H1 (cell line): Measurements from ENCODE around the gene GMCL2. TPM values are rescaled to one million over a fixed set of nuclear protein-coding genes. Genes with fewer than 3 reads are reported as not detected.

Source experiments
- CTCF ChIA-PET: fragments of 300-600 bp; sonication (Branson Sonifier 250); formaldehyde crosslinking; loops from one replicate; lab custom pipeline; 2021; ENCODE audit not compliant: partially characterized antibody; lab: Charles Lee
- POLR2A ChIA-PET: fragments of 300-600 bp; sonication (Branson Sonifier 250); formaldehyde crosslinking; loops from one replicate; lab custom pipeline; 2021; ENCODE audit warnings: inconsistent platforms; ENCODE audit not compliant: partially characterized antibody; lab: Charles Lee
- DNase-seq, 2 experiments: peaks; one replicate each; pipeline versions ENCODE4 v3.0.0 to v3.0.0-alpha.2; 2010 to 2022; ENCODE audit warnings: low spot score in 2 of 2, low read depth in 1 of 2, mixed read lengths in 1 of 2
- FAIRE-seq: peaks from 2 replicates; lab custom pipeline; 2011; peaks lifted over from hg19 to GRCh38; lab: Jason Lieb, UNC
- H2AFZ ChIP-seq: 2 replicates; pipeline ENCODE4 v1.8.1; 2012; ENCODE audit warnings: low read length, inconsistent platforms
- H2AK5ac ChIP-seq: 2 replicates; pipeline ENCODE4 v1.6.1; 2013; ENCODE audit warnings: low read depth, low read length
- H2BK120ac ChIP-seq: replicated peaks from 2 replicates; pipeline ENCODE3; 2013; ENCODE audit warnings: low read depth, low read length, inconsistent platforms
- H2BK12ac ChIP-seq: 2 replicates; pipeline ENCODE4 v1.6.1; 2013; ENCODE audit warnings: low read depth, low read length
- H2BK15ac ChIP-seq: 2 replicates; pipeline ENCODE4 v1.6.1; 2013; ENCODE audit warnings: low read length
- H2BK20ac ChIP-seq: 2 replicates; pipeline ENCODE4 v1.6.1; 2013; ENCODE audit warnings: low read length
- H2BK5ac ChIP-seq: 2 replicates; pipeline ENCODE4 v1.6.1; 2013; ENCODE audit warnings: low read depth, low read length
- H3K14ac ChIP-seq: 2 replicates; pipeline ENCODE4 v1.6.1; 2013; ENCODE audit warnings: inconsistent platforms; ENCODE audit not compliant: insufficient read length
- H3K18ac ChIP-seq: 2 replicates; pipeline ENCODE4 v1.6.1; 2013; ENCODE audit warnings: low read length; ENCODE audit errors: extremely low read depth
- H3K23ac ChIP-seq: 2 replicates; pipeline ENCODE4 v1.6.1; 2013; ENCODE audit warnings: inconsistent platforms; ENCODE audit not compliant: insufficient read length
- H3K23me2 ChIP-seq: 2 replicates; pipeline ENCODE4 v1.6.1; 2013; ENCODE audit warnings: low read depth, low read length
- H3K27ac ChIP-seq: 2 replicates; pipeline ENCODE4 v1.6.1; 2011; ENCODE audit warnings: low read depth, low read length, inconsistent platforms
- H3K27me3 ChIP-seq, 4 experiments: replicated peaks in 1 of 4; 1 replicate in 1 of 4; 2 replicates in 3 of 4; pipeline versions ENCODE4 v1.6.1 to v1.8.1; 2011 to 2013; ENCODE audit warnings: low read length in 3 of 4, mild to moderate bottlenecking in 3 of 4, inconsistent platforms in 2 of 4, mixed read lengths in 2 of 4, moderate library complexity in 1 of 4; ENCODE audit not compliant: control insufficient read depth in 3 of 4, insufficient read depth in 3 of 4; ENCODE audit errors: extremely low read depth in 1 of 4
- H3K36me3 ChIP-seq, 4 experiments: 2 replicates each; pipeline versions ENCODE4 v1.6.1 to v1.8.1; 2011 to 2013; ENCODE audit warnings: mild to moderate bottlenecking in 4 of 4, low read length in 3 of 4, moderate library complexity in 2 of 4, control low read depth in 1 of 4, inconsistent platforms in 1 of 4; ENCODE audit not compliant: insufficient read depth in 4 of 4, control insufficient read depth in 2 of 4
- H3K4ac ChIP-seq: replicated peaks from 2 replicates; pipeline ENCODE3; 2013; ENCODE audit warnings: low read length, low read depth, mixed read lengths, inconsistent platforms; ENCODE audit not compliant: insufficient read length
- H3K4me1 ChIP-seq, 4 experiments: replicated peaks in 1 of 4; 1 replicate in 1 of 4; 2 replicates in 3 of 4; pipeline versions ENCODE4 v1.6.1 to v1.8.1; 2011 to 2013; ENCODE audit warnings: low read length in 3 of 4, inconsistent platforms in 2 of 4, mixed read lengths in 1 of 4; ENCODE audit not compliant: insufficient read depth in 4 of 4, control insufficient read depth in 3 of 4
- H3K4me2 ChIP-seq, 2 experiments: 2 replicates each; pipeline versions ENCODE4 v1.6.1 to v1.8.1; 2011 to 2013; ENCODE audit warnings: low read depth in 2 of 2, low read length in 2 of 2, control low read depth in 1 of 2, inconsistent platforms in 1 of 2, mild to moderate bottlenecking in 1 of 2; ENCODE audit not compliant: insufficient read depth in 1 of 2
- H3K4me3 ChIP-seq, 4 experiments: fragments of 200-600, 300-600 bp in 1 of 4; sonication (generic), shearing (Covaris generic), sonication (Bioruptor Twin) in 1 of 4; 2 replicates each; pipeline versions ENCODE4 v1.5.1 to v1.8.1; 2011 to 2016; ENCODE audit warnings: low read length in 4 of 4, low read depth in 3 of 4, control low read depth in 2 of 4, inconsistent platforms in 2 of 4, mild to moderate bottlenecking in 2 of 4, mixed read lengths in 1 of 4, moderate library complexity in 1 of 4; ENCODE audit not compliant: insufficient read depth in 2 of 4; ENCODE audit errors: extremely low read depth in 1 of 4
- H3K56ac ChIP-seq: replicated peaks from 2 replicates; pipeline ENCODE3; 2013; ENCODE audit warnings: low read depth, mild to moderate bottlenecking, mixed read lengths, low read length, inconsistent platforms; ENCODE audit not compliant: insufficient read length
- H3K79me1 ChIP-seq: 2 replicates; pipeline ENCODE4 v1.6.1; 2013; ENCODE audit warnings: low read depth, low read length, control low read depth
- H3K79me2 ChIP-seq, 2 experiments: 2 replicates each; pipeline versions ENCODE4 v1.6.1 to v1.8.1; 2012 to 2013; ENCODE audit warnings: low read length in 2 of 2, mild to moderate bottlenecking in 2 of 2, inconsistent platforms in 1 of 2; ENCODE audit not compliant: insufficient read depth in 2 of 2, control insufficient read depth in 1 of 2
- H3K9ac ChIP-seq, 4 experiments: replicated peaks in 1 of 4; 1 replicate in 1 of 4; 2 replicates in 3 of 4; pipeline versions ENCODE4 v1.6.1 to v1.8.1; 2011 to 2013; ENCODE audit warnings: low read depth in 3 of 4, low read length in 3 of 4, control low read depth in 2 of 4, mild to moderate bottlenecking in 2 of 4, moderate library complexity in 2 of 4, inconsistent platforms in 1 of 4; ENCODE audit errors: extremely low read depth in 1 of 4
- H3K9me3 ChIP-seq, 2 experiments: 2 replicates each; pipeline versions ENCODE4 v1.6.1 to v1.8.1; 2012 to 2013; ENCODE audit warnings: mild to moderate bottlenecking in 2 of 2, moderate library complexity in 2 of 2, control low read depth in 1 of 2, inconsistent platforms in 1 of 2, low read depth in 1 of 2, low read length in 1 of 2, mixed read lengths in 1 of 2; ENCODE audit not compliant: insufficient read depth in 2 of 2
- H4K20me1 ChIP-seq, 2 experiments: replicated peaks in 1 of 2; 2 replicates each; pipeline versions ENCODE3 to v1.8.1; 2011 to 2013; ENCODE audit warnings: inconsistent platforms in 2 of 2, low read length in 2 of 2, mild to moderate bottlenecking in 1 of 2; ENCODE audit not compliant: insufficient read depth in 2 of 2, control insufficient read depth in 1 of 2
- H4K5ac ChIP-seq: 2 replicates; pipeline ENCODE4 v1.6.1; 2013; ENCODE audit warnings: low read length, low read depth, mixed read lengths, inconsistent platforms; ENCODE audit not compliant: insufficient read length
- H4K8ac ChIP-seq: 2 replicates; pipeline ENCODE4 v1.8.0; 2013; ENCODE audit warnings: mild to moderate bottlenecking, moderate library complexity, low read length, inconsistent platforms; ENCODE audit not compliant: insufficient read depth; ENCODE audit errors: extremely low read depth
- H4K91ac ChIP-seq: replicated peaks from 2 replicates; pipeline ENCODE3; 2013; ENCODE audit warnings: low read length, mixed read lengths, inconsistent platforms; ENCODE audit not compliant: insufficient read length
- RXRA ChIP-seq: IDR thresholded peaks from 2 replicates; pipeline ENCODE4 v1.6.1; 2011; ENCODE audit warnings: low read depth, mild to moderate bottlenecking, low read length, moderate library complexity; ENCODE audit not compliant: insufficient read depth
- SP4 ChIP-seq: IDR thresholded peaks from 2 replicates; pipeline ENCODE4 v1.6.1; 2012; ENCODE audit warnings: low read length, inconsistent platforms
- ZNF274 ChIP-seq: IDR thresholded peaks from 2 replicates; pipeline ENCODE4 v1.7.0; 2012; ENCODE audit warnings: low read length, borderline replicate concordance; ENCODE audit errors: extremely low read depth
- WGBS, 2 experiments: shearing (Covaris generic) in 1 of 2; methylation state at CpG; one replicate each; pipeline versions ENCODE4 v1.1.6 to v1.1.7; 2013 to 2015; ENCODE audit warnings: low lambda C conversion rate in 2 of 2, mixed read lengths in 2 of 2, inconsistent platforms in 1 of 2, low coverage in 1 of 2, missing lambda C conversion rate in 1 of 2; ENCODE audit not compliant: insufficient replicate concordance in 2 of 2, insufficient coverage in 1 of 2, insufficient read length in 1 of 2; ENCODE audit errors: extremely low coverage in 1 of 2, missing lambda C conversion rate in 1 of 2; 5-methylcytosine and 5-hydroxymethylcytosine counted together
- polyA plus RNA-seq, 7 experiments: library from polyadenylated mRNA; depleted of rRNA in 3 of 7; stranded (reverse) in 5 of 7; unstranded in 2 of 7; fragments of >200 nt in 5 of 7; fragments of 200-250 nt in 2 of 7; gene quantifications; 1 replicate in 5 of 7; 2 replicates in 1 of 7; 4 replicates in 1 of 7; pipeline versions ENCODE4 v1.2.1 to v1.2.3, GENCODE V29; 2011 to 2013; ENCODE audit warnings: missing spikeins in 2 of 7, mixed read lengths in 2 of 7
- total RNA-seq: library from RNA; stranded (reverse); fragmentation: NEBNext Ultra II Directional; extraction: Animal tissue kit (Norgen Biotek cat#: 25700); gene quantifications from 2 replicates; pipeline ENCODE4 v1.2.1, GENCODE V29; 2021

Gene GMCL2
- total and polyA plus RNA-seq, 2 of the 8 experiments (the other 6 are each of a cell fraction or from before 2014, with no cell fraction given), result 0.13 TPM; not detected in 1

DNA sequence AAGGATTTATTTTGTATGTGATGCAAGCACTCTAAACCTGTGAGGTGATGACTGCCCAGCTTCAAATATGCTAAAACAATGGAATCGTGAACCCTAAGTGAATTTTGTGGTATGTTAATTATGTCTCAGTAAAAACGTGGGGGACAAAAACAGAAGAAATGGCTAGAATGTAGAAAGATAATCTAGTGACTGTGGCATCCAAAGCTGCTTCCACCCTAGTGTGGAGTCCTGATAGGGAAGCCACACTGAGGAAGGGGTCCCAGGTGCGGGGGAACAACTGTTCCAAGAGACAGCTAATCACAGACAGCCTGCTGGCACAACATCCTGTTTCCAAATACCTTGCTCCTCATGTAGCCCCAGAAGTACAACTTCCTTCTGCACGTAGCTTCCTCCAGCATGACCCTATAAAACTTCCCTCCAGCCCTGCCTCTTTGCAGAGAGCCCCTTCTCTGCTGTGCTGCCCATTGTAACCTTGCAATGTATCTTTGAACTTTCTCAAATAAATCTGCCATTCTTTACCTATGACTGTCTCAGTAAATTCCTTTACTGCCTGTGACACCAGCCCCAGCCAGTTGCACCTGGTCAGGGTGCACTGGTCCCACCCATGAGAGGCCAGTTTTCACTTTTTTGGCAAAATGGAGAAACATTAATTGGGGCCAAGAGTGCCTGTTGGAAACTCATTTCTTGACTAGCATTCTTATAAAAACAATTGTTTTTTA, 4.9 kb downstream of the GMCL2 start:
- Histone ChIP-seq H2BK120ac (peak overlapping the region; percentile 83), H3K18ac (0 out of 2 replicates have a peak overlapping the region, but pooled peaks have one; percentile 9), H2BK15ac (0 out of 2 replicates have a peak overlapping the region, but pooled peaks have one; percentile 67), H4K20me1 (no peaks in the 10 kb centered on the region), H3K9ac (peak overlapping the region in 1 of 4 experiments; percentile 7; a peak in 1 of 7 replicates), H3K56ac (no peak overlapping the region), H3K36me3 (no peaks in the 10 kb centered on the region), H3K4me1 (peaks cover 2 to 25% (median 16%) of the 10 kb centered on the region in 4 experiments; a peak in 6 of 7 replicates), H3K27me3 (no peaks in the 10 kb centered on the region), H4K91ac (peak overlapping the region; percentile 68), H3K23ac (no peak overlapping the region), H3K4ac (no peak overlapping the region), H2AK5ac (no peak overlapping the region), H3K79me1 (no peaks in the 10 kb centered on the region), H3K4me3 (no peak overlapping the region), H4K8ac (no peak overlapping the region), H2AFZ (peak overlapping the region; percentile 63), H3K27ac (peak overlapping the region; percentile 15; the same call in 1 of the 2 replicates), H3K14ac (no peak overlapping the region), H3K23me2 (0 out of 2 replicates have a peak, but pooled peaks cover 2% of the 10 kb centered on the region), H3K79me2 (no peaks in the 10 kb centered on the region), H4K5ac (no peak overlapping the region), H2BK20ac (peak overlapping the region; percentile 50; the same call in 1 of the 2 replicates), H2BK5ac (peak overlapping the region; percentile 28; the same call in 1 of the 2 replicates), H3K9me3 (no peaks in the 10 kb centered on the region), H3K4me2 (no peak overlapping the region), H2BK12ac (peak overlapping the region; percentile 40)
- POLR2A ChIA-PET, result interaction anchor here (0.6 to 38.5 kb wide), 6 partner anchors 15 to 93 kb away, joined by 3 to 985 read pairs (median 12); partner anchors contain the start of gene HNRNPAB
- TF ChIP-seq ZNF274 (no peak), SP4 (no peak), RXRA (no peak)
- CTCF ChIA-PET, result interaction anchor here (0.8 to 7.2 kb wide), 8 partner anchors 12 to 106 kb away, joined by 3 to 54 read pairs (median 3); partner anchors contain the start of gene HNRNPAB
- peak; percentile 19 for FAIRE-seq
- 61% methylated on average over 4 of the region's 4 CpGs; no CpG with 5 or more reads in 1 of the 2 experiments for WGBS, 2 experiments
- no peak for DNase-seq
